ENCODE data around the gene SMARCE1. TPM values are rescaled to one million over a fixed set of nuclear protein-coding genes. Genes with fewer than 3 reads are reported as not detected.

Gene SMARCE1
- polyA plus RNA-seq (2014; cell fraction: cytosol; rRNA removed) = 139 and 149 TPM in 2 replicates
- polyA plus RNA-seq (2014; cell fraction: nucleus; rRNA removed) = 97.4 and 104 TPM in 2 replicates

GRCh38 chr17:40647624-40648383, at the start of gene SMARCE1:
Gene SMARCE1 (minus strand): TSS chr17:40647818. CDS start chr17:40645802, 2,016 bp downstream.
- peak; percentile 86 for DNase-seq (ENCODE audit: low spot score)

- peak; percentile 18 for DNase-seq (ENCODE audit: low spot score)
Measured at GRCh38 chr17:40697297-40697696, 49.7 kb upstream of the SMARCE1 start.

DNA sequence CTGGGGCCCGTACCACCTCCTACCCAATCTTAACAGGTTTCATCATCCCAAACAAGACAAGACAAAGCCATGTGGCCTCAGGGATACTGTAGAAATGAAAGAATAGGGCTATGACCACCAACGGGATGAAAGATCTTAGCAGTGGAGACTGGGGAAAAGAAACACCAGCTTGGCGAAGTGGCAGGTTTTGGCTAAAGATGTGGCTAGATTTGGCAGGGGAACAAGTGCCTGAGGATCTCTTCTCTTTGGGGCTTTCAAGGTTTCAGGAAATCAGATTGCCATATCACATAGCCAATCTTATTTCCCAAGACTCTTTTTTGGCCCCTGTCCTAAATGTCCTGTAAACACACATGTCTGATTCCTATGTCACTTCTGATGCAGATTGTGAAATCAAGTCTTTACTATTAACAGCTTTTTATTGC, 49.0 kb upstream of the SMARCE1 start:
- no peak for DNase-seq (ENCODE audit: low spot score)

- DNase-seq (ENCODE audit: low spot score) = no peak
Measured at GRCh38 chr17:40695874-40696472, 48.4 kb upstream of the SMARCE1 start.

- no peak for DNase-seq (ENCODE audit: low spot score)
Measured at GRCh38 chr17:40694584-40694983, 47.0 kb upstream of the SMARCE1 start.

GRCh38 chr17:40687106-40687505, 39.5 kb upstream of the SMARCE1 start:
- no peak for DNase-seq (ENCODE audit: low spot score)

DNA sequence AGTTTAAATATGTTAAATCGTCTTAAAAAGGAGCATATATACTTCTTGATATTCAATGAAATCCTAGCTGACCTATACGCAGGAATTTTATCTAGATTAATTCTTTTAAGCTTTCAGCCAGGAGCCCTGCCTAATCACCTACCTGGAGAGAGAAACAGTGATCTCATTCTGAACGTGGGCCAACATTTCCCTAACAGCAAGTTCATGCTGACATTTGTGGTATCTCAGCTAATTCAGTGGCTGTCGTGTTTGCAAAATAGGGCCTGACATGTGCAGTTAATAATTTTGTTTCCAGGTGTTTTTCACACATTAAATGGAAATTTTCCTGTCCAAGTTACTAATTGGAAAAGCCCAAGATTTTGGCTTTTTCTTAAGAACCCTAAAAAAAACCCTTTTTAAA, 38.6 kb upstream of the SMARCE1 start:
- no peak for DNase-seq (ENCODE audit: low spot score)

DNA sequence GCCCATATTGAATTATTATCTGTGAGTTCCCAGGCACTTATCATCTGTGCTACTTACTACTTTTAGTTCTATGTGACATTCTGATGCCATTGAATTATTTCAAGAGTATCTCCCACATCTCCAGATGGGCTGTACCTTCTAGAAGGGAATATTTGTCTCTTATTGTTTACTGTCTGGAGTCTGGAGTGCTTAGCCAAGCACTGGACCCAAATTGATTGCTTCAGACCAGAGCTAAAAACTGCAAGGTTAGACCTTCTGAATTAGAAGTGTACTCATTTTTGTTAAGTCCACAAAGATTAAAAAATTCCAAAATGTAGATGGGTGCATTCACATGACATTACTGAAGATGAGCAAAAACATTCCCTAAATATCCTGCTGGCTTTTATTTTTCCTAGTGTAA, 33.4 kb upstream of the SMARCE1 start:
- no peak for DNase-seq (ENCODE audit: low spot score)

- DNase-seq (ENCODE audit: low spot score) = no peak
Measured at GRCh38 chr17:40679523-40679907, 31.9 kb upstream of the SMARCE1 start.

GRCh38 chr17:40678902-40679522, 31.4 kb upstream of the SMARCE1 start:
- no peak for DNase-seq (ENCODE audit: low spot score)

GRCh38 chr17:40675905-40676304, 28.3 kb upstream of the SMARCE1 start:
- no peak for DNase-seq (ENCODE audit: low spot score)

- DNase-seq (ENCODE audit: low spot score) = no peak
Measured at GRCh38 chr17:40672654-40673053, 25.0 kb upstream of the SMARCE1 start.

GRCh38 chr17:40671282-40671681, 23.7 kb upstream of the SMARCE1 start:
- DNase-seq (ENCODE audit: low spot score) = no peak

GRCh38 chr17:40666331-40666730, 18.7 kb upstream of the SMARCE1 start:
- DNase-seq (ENCODE audit: low spot score) = no peak

DNA sequence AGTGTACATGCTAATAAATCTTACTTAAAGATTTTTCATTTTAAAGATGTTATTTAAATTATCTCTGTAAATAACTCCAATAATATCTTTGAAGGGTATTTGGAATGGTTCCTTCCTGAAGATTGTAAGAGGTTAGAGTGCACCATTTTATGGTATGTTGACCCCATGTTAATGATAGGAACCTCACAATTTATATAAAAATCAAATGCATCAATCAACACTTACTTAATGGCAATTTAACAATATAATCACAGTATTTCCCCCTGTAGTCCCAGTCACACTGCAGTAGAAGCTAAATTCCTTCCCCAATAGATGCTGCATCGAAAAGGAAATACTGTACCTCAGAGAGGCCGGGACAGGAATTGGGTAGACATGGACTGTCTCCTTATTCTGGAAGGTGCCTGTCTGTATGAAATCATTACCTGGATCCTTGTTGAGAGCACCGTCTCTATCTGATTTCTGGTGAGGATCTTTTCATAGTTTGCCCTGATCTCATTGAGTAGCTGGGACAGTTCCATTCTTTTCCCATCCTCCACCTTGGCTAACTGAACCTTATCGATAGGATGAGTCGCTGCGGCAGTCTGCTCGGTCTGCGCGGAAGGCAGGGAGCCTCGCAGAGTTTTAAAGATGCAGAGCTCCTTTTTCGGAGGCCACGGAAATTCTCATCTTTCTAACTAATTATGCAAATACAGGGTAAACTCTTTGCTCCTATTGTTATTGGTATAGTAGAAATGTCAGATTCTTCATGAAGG, 17.1 kb upstream of the SMARCE1 start, which contains the start of gene KRT222:
KRT222 (minus strand) TSS at position 596 of the 752 bp plus-strand sequence; CDS start at position 518, 78 bp downstream.
- no peak for DNase-seq (ENCODE audit: low spot score)

GRCh38 chr17:40663252-40663651, 15.6 kb upstream of the SMARCE1 start:
- no peak for DNase-seq (ENCODE audit: low spot score)

GRCh38 chr17:40659911-40660310, 12.3 kb upstream of the SMARCE1 start:
- no peak for DNase-seq (ENCODE audit: low spot score)

GRCh38 chr17:40658396-40658795, 10.8 kb upstream of the SMARCE1 start:
- DNase-seq (ENCODE audit: low spot score) = no peak

GRCh38 chr17:40651939-40652338, 4.3 kb upstream of the SMARCE1 start:
- DNase-seq (ENCODE audit: low spot score) = no peak

DNA sequence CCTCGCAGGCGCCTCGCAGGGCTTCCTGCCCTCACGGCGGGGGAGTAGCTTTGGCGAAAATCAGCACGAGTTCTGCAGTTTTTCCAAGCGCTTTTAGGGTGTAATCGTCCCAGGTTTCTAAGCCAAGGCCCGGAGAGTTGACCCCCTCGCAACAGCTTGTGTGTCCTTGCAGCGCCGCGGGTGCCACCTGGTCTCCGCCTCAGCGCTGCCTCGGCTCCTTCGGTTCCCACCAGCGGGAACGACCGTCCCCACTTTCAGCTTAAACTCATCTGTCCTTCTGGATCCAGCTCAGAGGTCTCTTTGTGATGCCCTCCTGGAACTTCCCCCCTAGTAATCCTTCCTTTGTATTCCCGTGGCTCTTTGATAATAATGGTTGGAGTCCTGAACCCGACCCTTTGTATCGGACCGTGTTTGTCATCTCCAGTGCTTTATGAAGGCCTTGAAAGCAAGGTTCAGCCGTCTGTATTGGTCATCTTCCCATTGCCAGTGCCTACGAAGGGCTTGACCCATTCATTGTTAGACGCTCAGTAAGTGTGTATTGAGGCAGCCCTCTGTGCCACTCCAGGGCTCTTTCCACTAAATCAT, 858 bp upstream of the SMARCE1 start:
- peak; percentile 33 for DNase-seq (ENCODE audit: low spot score)
